ENCODE measurements around the gene TAF5L.

Gene TAF5L

DNA sequence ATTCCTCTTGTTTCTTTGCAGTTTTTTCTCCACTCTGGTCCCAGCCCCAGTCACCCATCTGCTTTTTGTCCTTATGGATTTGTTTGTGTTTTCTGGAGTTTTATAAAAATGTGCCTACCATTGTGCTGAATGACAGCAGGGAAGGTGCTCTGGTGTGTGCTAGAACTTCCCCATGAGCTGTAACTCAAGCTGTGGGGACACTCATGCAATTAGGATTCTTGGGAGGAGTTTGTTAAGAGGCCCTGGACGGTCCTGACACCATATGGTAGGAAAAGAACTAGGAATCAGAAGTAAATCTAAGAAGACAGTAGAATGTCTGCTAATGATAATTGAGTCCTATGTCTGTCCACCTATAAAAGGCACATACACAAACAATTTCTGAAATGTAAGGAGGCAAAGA is 27.5 kb upstream of the TAF5L start:
- Mint-ChIP-seq H3K36me3 (peaks cover 27 to 50% of the 10 kb centered on the region in 2 donors), H3K4me3 (no peak overlapping the region), H3K27ac (no peak overlapping the region), H3K27me3 (no peaks in the 10 kb centered on the region), H3K9me3 (no peaks in the 10 kb centered on the region), H3K4me1 (peaks cover 0 to 6% of the 10 kb centered on the region in 2 donors)
- no peak for DNase-seq
- no peak for ATAC-seq (replicated peaks)

GRCh38 chr1:229651546-229651945 is 25.6 kb upstream of the TAF5L start:
- Mint-ChIP-seq H3K27ac (no peak overlapping the region), H3K4me3 (no peak overlapping the region), H3K4me1 (no peaks in the 10 kb centered on the region), H3K36me3 (peaks cover 21 to 49% of the 10 kb centered on the region in 2 donors), H3K27me3 (no peaks in the 10 kb centered on the region), H3K9me3 (no peaks in the 10 kb centered on the region)
- ATAC-seq (replicated peaks) = no peak
- no peak for DNase-seq

- Mint-ChIP-seq H3K27ac (no peak overlapping the region), H3K36me3 (peaks cover 28 to 57% of the 10 kb centered on the region in 2 donors), H3K4me1 (peaks cover 2 to 7% of the 10 kb centered on the region in 2 donors), H3K27me3 (no peaks in the 10 kb centered on the region), H3K9me3 (no peaks in the 10 kb centered on the region), H3K4me3 (no peak overlapping the region)
- ATAC-seq (replicated peaks) (no peak), DNase-seq (no peak)
Measured at GRCh38 chr1:229650045-229650444, 24.1 kb upstream of the TAF5L start.

DNA sequence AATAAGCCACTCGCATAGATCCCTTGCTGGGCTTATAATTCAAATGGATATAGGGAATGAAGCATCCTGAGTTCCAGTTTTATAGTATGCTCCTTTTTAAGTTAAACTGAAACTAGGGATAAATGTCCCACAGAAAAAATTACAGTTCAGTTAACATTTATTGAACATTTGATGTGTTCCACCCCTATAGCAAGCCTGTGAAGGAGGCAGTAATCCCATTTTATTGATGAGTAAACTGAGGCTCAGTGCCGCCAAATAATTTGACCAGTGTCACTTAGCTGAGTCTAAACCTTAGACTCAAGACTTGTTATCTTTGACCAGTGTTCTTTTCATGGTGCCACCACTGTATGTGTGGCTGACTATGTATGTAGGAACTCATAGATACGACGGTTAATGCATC is 22.5 kb upstream of the TAF5L start:
- H3K36me3 Mint-ChIP-seq = peaks cover 32 to 55% of the 10 kb centered on the region in 2 donors
- peaks cover 13 to 20% of the 10 kb centered on the region in 2 donors for H3K4me1 Mint-ChIP-seq
- H3K9me3 Mint-ChIP-seq = no peaks in the 10 kb centered on the region
- DNase-seq (no peak), ATAC-seq (replicated peaks) (no peak)
- H3K27ac Mint-ChIP-seq = no peak overlapping the region
- H3K4me3 Mint-ChIP-seq = no peak overlapping the region
- H3K27me3 Mint-ChIP-seq = no peaks in the 10 kb centered on the region

- Mint-ChIP-seq H3K27ac (no peak overlapping the region), H3K9me3 (no peaks in the 10 kb centered on the region), H3K4me3 (no peak overlapping the region), H3K4me1 (peaks cover 19 to 31% of the 10 kb centered on the region in 2 donors), H3K36me3 (peaks cover 39 to 58% of the 10 kb centered on the region in 2 donors), H3K27me3 (no peaks in the 10 kb centered on the region)
- DNase-seq (no peak), ATAC-seq (replicated peaks) (no peak)
Measured at GRCh38 chr1:229645324-229645993, 19.5 kb upstream of the TAF5L start.

GRCh38 chr1:229643996-229644745 is 18.2 kb upstream of the TAF5L start:
- Mint-ChIP-seq H3K4me3 (peak overlapping the region in 1 of 2 donors; percentile 0), H3K27me3 (no peaks in the 10 kb centered on the region), H3K36me3 (peaks cover 43 to 55% of the 10 kb centered on the region in 2 donors), H3K4me1 (peaks cover 21 to 31% of the 10 kb centered on the region in 2 donors), H3K27ac (peak overlapping the region; percentile 28), H3K9me3 (no peaks in the 10 kb centered on the region)
- ATAC-seq (replicated peaks) (peak; percentile 77 to 86), DNase-seq (no peak)

DNA sequence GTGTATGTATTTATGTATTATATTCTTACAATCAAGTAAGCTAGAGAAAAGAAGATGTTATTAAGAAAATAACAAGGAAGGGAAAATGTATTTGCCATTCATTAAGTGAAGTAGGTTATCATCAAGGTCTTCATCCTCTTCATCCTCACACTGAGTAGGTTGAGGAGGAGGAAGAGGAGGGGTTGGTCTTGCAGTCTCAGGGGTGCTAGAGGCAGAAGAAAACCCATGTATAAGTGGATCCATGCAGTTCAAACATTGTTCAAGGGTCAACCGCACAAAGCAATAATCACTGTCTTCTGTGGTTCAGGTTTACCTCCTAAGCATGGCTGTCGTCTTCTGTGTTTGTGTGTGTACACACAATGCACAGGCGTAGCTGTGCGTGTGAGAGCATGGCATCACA is 17.0 kb upstream of the TAF5L start:
- peaks cover 21 to 31% of the 10 kb centered on the region in 2 donors for H3K4me1 Mint-ChIP-seq
- no peak overlapping the region for H3K4me3 Mint-ChIP-seq
- no peaks in the 10 kb centered on the region for H3K27me3 Mint-ChIP-seq
- peaks cover 47 to 63% of the 10 kb centered on the region in 2 donors for H3K36me3 Mint-ChIP-seq
- no peaks in the 10 kb centered on the region for H3K9me3 Mint-ChIP-seq
- DNase-seq = no peak
- H3K27ac Mint-ChIP-seq = no peak overlapping the region
- no peak for ATAC-seq (replicated peaks)

DNA sequence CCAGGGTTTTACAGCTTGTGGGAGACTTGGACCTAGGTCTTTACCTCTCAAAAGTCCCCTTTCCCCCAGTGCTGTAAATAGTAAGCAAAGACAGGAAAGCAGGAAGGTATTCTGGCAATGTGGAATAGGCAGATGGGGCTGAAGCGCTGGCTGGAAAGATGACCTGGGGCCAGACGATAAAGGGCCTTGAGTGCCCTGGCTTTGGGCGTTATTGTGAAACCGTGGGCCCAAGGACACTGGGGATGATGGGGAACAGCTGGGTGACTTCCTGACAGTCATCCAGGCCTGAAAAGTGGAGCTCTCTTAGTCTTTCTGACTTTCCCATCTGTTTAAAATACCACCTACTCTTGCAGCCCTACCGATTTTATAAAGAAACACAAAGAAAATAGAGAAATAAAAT is 16.5 kb upstream of the TAF5L start:
- no peak overlapping the region for H3K4me3 Mint-ChIP-seq
- no peaks in the 10 kb centered on the region for H3K9me3 Mint-ChIP-seq
- peaks cover 50 to 65% of the 10 kb centered on the region in 2 donors for H3K36me3 Mint-ChIP-seq
- H3K4me1 Mint-ChIP-seq = peaks cover 21 to 31% of the 10 kb centered on the region in 2 donors
- ATAC-seq (replicated peaks) (no peak), DNase-seq (no peak)
- H3K27me3 Mint-ChIP-seq = no peaks in the 10 kb centered on the region
- H3K27ac Mint-ChIP-seq = no peak overlapping the region

DNA sequence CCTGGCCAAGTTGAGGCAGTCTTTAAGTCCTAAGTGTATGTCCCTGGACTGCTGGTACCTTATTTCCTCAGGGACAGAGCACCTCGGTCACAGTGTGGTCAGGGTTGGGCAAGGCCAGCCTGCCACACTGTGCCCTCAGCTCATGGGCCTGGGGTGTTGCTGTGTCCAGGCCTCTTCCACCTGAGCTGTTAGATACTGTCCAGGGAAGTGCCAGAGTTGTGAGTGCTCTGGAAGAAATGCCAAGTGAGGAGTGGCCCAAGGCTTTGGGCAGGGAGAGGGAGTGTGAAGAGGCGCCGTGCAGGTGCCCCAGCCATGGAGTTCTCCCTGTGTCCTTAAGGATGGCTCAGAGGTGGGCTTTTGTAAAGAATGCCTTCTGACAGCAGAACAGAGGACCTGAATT is 15.4 kb upstream of the TAF5L start:
- Mint-ChIP-seq H3K4me3 (no peak overlapping the region), H3K4me1 (peaks cover 21 to 31% of the 10 kb centered on the region in 2 donors), H3K27me3 (no peaks in the 10 kb centered on the region), H3K9me3 (no peaks in the 10 kb centered on the region), H3K27ac (no peak overlapping the region), H3K36me3 (peaks cover 50 to 64% of the 10 kb centered on the region in 2 donors)
- DNase-seq = no peak
- ATAC-seq (replicated peaks) = no peak

GRCh38 chr1:229640455-229640854 is 14.5 kb upstream of the TAF5L start:
- Mint-ChIP-seq H3K27ac (no peak overlapping the region), H3K27me3 (no peaks in the 10 kb centered on the region), H3K4me3 (no peak overlapping the region), H3K4me1 (peaks cover 21 to 28% of the 10 kb centered on the region in 2 donors), H3K36me3 (peaks cover 48 to 64% of the 10 kb centered on the region in 2 donors), H3K9me3 (no peaks in the 10 kb centered on the region)
- no peak for ATAC-seq (replicated peaks)
- no peak for DNase-seq

- no peak for DNase-seq
- Mint-ChIP-seq H3K4me1 (peaks cover 5 to 10% of the 10 kb centered on the region in 2 donors), H3K4me3 (no peak overlapping the region)
Measured at GRCh38 chr1:229637746-229638145, 11.8 kb upstream of the TAF5L start.

DNA sequence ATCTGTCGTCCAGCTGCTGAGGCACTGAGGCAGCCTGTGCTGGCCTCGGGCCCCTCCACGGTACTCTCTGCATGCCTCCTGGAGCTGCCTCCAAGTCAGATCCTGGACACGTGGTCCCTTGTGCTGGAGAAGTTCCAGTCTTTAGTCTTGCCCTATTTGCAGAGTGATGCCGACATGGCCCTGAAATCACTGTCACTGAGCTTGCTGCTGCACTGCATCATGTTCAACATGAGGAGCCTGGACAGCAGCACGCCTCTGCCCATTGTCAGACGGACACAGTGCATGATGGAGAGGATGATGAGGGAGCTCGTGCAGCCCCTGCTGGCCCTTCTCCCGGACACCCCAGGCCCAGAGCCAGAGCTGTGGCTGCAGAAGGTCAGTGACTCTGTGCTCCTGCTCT is 10.1 kb upstream of the TAF5L start:
- H3K4me1 Mint-ChIP-seq = peaks cover 4 to 6% of the 10 kb centered on the region in 2 donors
- H3K36me3 Mint-ChIP-seq = peaks cover 33 to 64% of the 10 kb centered on the region in 2 donors
- DNase-seq = no peak
- H3K27ac Mint-ChIP-seq = no peak overlapping the region
- ATAC-seq (replicated peaks) = no peak
- H3K9me3 Mint-ChIP-seq = no peaks in the 10 kb centered on the region
- no peaks in the 10 kb centered on the region for H3K27me3 Mint-ChIP-seq
- H3K4me3 Mint-ChIP-seq = no peak overlapping the region

More at GRCh38 chr1:229637746-229638145, 11.8 kb upstream of the TAF5L start:
- Mint-ChIP-seq H3K36me3 (peaks cover 45 to 62% of the 10 kb centered on the region in 2 donors), H3K9me3 (no peaks in the 10 kb centered on the region), H3K27me3 (no peaks in the 10 kb centered on the region), H3K27ac (no peak overlapping the region)
- no peak for ATAC-seq (replicated peaks)

DNA sequence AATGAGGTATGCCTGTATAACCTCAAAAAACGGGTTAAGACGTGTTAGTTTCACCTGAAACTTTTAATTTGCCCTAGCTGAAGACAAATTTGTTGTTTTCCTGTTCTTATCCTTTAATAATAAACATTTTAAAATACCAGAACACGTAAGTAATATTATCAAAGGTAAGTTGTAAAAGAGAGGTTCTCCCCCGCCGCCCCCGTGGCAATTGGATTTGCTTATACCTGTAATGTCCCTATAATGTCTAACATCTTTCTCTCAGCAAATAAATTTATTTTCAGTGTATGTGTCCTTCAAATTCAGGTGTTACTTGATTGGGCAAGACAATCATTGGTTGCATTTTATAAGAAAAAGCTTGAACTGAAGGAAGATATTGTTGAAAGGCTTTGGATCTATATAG is 6.0 kb upstream of the TAF5L start:
- DNase-seq = no peak
- Mint-ChIP-seq H3K36me3 (peaks cover 31 to 59% of the 10 kb centered on the region in 2 donors), H3K9me3 (no peaks in the 10 kb centered on the region), H3K27me3 (no peaks in the 10 kb centered on the region), H3K4me1 (peaks cover 9 to 27% of the 10 kb centered on the region in 2 donors), H3K27ac (no peak overlapping the region), H3K4me3 (no peak overlapping the region)
- ATAC-seq (replicated peaks) = no peak

GRCh38 chr1:229631148-229631547 is 5.2 kb upstream of the TAF5L start:
- no peak overlapping the region for H3K27ac Mint-ChIP-seq
- DNase-seq (no peak), ATAC-seq (replicated peaks) (no peak)
- H3K9me3 Mint-ChIP-seq = no peaks in the 10 kb centered on the region
- H3K27me3 Mint-ChIP-seq = no peaks in the 10 kb centered on the region
- H3K4me1 Mint-ChIP-seq = peaks cover 9 to 31% of the 10 kb centered on the region in 2 donors
- H3K4me3 Mint-ChIP-seq = no peak overlapping the region
- peaks cover 30 to 57% of the 10 kb centered on the region in 2 donors for H3K36me3 Mint-ChIP-seq

GRCh38 chr1:229629261-229629660 is 3.3 kb upstream of the TAF5L start:
- no peaks in the 10 kb centered on the region for H3K27me3 Mint-ChIP-seq
- peaks cover 18 to 46% of the 10 kb centered on the region in 2 donors for H3K36me3 Mint-ChIP-seq
- DNase-seq (no peak), ATAC-seq (replicated peaks) (no peak)
- H3K4me3 Mint-ChIP-seq = no peak overlapping the region
- no peaks in the 10 kb centered on the region for H3K9me3 Mint-ChIP-seq
- no peak overlapping the region for H3K27ac Mint-ChIP-seq
- peaks cover 14 to 41% of the 10 kb centered on the region in 2 donors for H3K4me1 Mint-ChIP-seq
